GM12891 (cell line): Measurements from ENCODE around the gene GPSM1.

Experiments used
- DNase-seq: peaks from one replicate; pipeline ENCODE4 v3.0.0; 2011; ENCODE audit warnings: low spot score; ENCODE audit not compliant: insufficient read length
- FAIRE-seq: peaks from 2 replicates; lab custom pipeline; 2011; peaks lifted over from hg19 to GRCh38; lab: Jason Lieb, UNC
- PAX5 ChIP-seq: IDR thresholded peaks from 2 replicates; pipeline ENCODE4 v1.6.1; 2011; ENCODE audit warnings: low read length, moderate library complexity, mild to moderate bottlenecking; ENCODE audit not compliant: insufficient read depth, severe bottlenecking
- POLR2A ChIP-seq: IDR thresholded peaks from 2 replicates; pipeline ENCODE4 v1.6.1; 2011; ENCODE audit warnings: low read depth, low read length, control low read depth
- POLR2AphosphoS5 ChIP-seq: IDR thresholded peaks from 2 replicates; pipeline ENCODE4 v1.6.1; 2011; ENCODE audit warnings: low read depth, low read length, control low read depth
- POU2F2 ChIP-seq: IDR thresholded peaks from 2 replicates; pipeline ENCODE4 v1.6.1; 2011; ENCODE audit warnings: low read depth, mild to moderate bottlenecking, control low read depth, low read length, moderate library complexity
- SPI1 ChIP-seq: IDR thresholded peaks from 2 replicates; pipeline ENCODE4 v1.6.1; 2011; ENCODE audit warnings: low read depth, low read length, control low read depth
- TAF1 ChIP-seq: IDR thresholded peaks from 2 replicates; pipeline ENCODE4 v1.6.1; 2011; ENCODE audit warnings: low read depth, low read length, control low read depth

The GPSM1 gene

DNA sequence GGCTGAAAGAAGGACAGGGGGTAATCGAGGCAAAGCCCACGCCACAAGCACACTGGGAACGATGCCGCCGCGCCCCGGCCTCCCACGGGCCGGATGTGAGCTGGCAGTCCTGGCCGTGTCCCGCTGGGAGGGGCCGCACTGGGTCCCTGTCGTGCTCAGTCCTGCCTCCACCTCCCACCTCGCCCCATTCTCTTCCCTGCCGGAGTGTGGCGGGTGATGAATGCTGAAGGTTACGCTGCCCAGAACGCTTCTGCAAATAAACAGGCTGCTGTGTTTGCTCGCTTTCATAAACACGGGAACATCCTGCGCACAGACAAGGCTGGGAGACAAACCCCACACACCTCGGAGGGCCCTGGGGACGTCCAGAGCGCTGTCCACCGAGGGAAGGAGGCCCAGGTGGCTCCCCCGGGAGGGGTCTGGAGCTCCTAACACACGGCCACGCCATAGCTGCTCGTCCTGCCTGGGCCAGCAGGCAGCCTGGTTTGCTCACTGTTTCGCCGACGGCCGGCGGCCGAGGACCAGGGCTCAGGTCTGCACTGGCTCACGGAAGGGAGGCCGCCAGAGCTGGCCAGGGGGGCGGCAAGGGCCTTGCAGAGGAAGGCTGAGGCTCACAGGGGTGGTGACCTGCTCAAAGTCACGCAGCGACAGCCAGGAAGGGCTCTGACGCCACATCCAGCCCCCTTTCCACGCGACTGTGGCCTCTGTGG lies 33.9 kb downstream of the GPSM1 start:
- DNase-seq (no peak), FAIRE-seq (no peak)
- no peak for TF ChIP-seq POU2F2

DNA sequence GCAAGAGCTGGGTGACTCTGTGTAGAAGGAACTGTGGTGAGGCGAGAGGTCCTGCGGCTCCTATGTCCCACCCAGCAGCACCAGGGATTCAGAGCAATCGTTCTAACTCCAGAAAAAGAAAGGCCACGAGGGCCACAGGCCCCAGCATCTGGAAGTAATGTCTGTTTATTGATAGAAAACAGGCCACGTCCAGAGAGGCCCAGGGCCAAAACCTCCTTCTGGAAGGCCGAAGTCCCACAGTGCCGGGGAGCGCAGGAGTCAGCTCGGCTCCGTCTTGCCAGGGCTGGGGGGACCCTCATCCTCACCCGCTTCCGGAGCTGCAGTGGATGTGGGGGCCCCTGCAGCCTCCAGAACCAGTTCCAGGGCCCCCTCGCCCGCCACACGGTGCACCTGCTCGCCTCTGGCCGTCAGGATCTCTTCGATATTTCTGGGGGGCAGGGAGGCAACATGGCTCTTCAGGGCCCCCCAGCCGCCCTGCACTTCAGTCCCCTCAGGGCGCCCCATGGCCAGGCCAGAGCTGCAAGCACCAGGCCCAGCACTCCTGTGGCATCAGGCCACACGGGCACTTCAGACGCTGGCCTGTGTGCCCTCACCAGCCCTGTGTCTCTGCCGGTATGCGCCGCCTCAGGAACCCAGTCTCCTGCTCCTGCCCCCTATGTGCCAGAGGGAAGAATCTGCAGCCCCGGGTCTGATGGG lies 34.6 kb downstream of the GPSM1 start:
- FAIRE-seq: no peak
- no peak for DNase-seq
- TF ChIP-seq PAX5: no peak
- no peak for TF ChIP-seq POLR2AphosphoS5

- DNase-seq (no peak), FAIRE-seq (no peak)
- TF ChIP-seq POLR2AphosphoS5 (no peak), POLR2A (no peak), PAX5 (no peak), TAF1 (no peak), SPI1 (no peak), POU2F2 (no peak)
These were observed 35.1 kb downstream of the GPSM1 start for GRCh38 chr9:136362450-136362784.

- FAIRE-seq (peak; percentile 98), DNase-seq (peak; percentile 100)
- TF ChIP-seq POU2F2 (no peak), POLR2AphosphoS5 (peak; percentile 78), PAX5 (no peak), TAF1 (no peak), POLR2A (peak; percentile 65; the same call in 1 of the 2 replicates), SPI1 (no peak)
These were observed 36.0 kb downstream of the GPSM1 start, which contains the start of gene DNLZ for GRCh38 chr9:136363106-136363948. TSS of gene DNLZ (minus strand) at chr9:136363744. CDS start at chr9:136363714, 30 bp downstream.

DNA sequence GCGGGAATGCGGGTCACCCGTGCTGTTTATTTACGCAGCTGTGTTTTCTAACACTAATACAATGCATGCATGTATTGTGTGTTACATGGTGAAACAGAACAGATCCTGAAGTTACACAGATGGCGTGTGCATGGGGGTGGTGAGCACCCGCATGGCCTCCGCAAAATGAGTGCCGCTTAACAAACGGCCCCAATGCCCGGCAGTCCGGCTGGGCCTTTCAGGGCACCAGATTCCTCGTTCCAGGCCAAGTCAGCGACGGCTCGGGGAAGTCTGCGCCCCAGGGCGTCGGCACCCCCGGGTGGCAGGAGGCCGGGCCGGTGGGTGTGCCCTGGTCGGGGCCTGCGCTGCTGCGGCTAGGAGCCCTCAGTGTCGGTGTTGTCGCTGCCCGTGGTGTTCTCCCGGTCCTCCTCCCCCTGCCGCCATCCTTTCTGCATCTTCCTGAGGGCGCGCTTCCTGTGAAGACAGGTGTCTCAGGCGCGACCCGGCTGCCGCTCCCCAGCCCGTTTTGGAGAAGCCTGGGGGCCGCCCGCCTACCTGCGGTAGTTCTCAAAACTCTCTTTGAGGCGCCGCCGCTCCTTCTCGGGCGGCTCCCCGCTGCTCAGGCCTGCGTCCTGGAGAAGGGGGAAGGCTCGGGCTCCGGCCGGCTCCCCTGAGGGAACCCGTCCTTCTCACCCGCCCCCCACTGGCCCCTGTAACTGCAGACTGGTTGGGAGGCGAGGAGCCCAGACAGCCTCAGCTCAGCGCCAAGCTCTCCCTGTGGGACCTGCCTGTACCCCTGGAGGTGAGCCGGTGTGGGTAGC lies 36.8 kb downstream of the GPSM1 start:
- TF ChIP-seq TAF1 (no peak), POU2F2 (no peak), PAX5 (no peak), POLR2AphosphoS5 (no peak), SPI1 (no peak), POLR2A (no peak)
- no peak for FAIRE-seq
- DNase-seq: no peak

DNA sequence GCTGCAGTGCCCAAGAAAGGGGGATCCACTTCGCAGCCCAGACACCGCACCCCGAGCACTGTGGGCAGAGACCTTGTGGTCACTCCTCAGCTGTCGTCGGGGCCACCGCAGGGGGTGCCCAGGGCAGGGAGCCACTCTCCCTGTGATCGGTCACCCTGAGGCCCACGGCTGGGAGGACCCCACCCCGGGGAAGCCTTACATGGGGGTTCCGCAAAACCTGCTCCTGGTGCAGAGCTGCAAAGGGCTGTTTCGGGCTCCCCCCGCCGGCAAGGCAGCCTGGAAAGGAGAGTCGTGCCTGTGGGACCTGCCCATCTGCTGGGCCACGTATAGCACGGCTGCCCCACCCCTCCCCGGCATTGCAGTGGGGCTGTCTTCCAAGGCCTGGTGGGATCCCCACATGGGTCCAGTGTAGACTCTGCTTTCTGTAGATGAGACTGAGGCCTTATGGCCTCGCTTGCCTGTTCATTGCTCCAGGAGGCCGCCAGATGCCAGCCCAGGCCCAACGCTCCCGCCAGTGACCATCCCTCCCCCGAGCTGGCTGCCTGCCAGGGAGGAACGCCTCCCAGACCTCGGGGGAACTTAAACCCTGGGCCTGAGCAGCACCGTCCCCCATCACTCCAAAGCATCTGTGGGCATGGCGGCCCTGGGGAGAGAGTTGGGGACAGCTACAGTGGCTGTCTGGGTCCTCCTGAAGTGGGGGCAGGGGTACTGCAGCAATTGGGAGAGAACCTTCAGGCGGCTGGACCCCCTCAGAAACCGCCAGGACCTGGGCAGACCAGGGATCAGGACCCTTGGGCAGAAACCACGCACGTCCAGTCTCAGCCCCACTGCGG lies 37.8 kb downstream of the GPSM1 start:
- DNase-seq (no peak), FAIRE-seq (no peak)
- no peak for TF ChIP-seq POU2F2
- no peak for TF ChIP-seq POLR2A
- TF ChIP-seq POLR2AphosphoS5: no peak
- TF ChIP-seq SPI1: no peak
- TF ChIP-seq TAF1: no peak
- no peak for TF ChIP-seq PAX5

DNA sequence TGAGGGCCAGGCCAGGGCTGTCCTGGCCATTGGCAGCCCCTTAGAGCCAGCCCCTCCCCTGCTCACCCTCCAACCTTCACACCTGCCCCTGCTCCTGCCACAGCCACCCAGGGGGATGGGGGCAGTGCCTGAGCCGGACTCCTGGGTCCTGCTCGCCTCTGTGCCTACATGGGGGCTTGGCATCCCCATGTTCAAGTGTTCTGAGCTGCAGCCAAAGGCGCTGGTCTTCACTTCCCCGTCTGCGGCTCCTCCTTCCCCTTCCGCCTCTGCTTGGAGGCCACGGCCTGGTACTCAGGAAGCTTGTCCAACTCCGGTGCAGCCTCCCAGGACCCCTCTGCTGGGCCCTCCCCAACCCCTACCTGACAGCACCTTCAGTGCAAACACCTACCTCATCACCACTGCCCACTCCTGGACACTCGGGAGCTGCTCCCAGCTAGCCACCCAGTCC lies 38.5 kb downstream of the GPSM1 start:
- TF ChIP-seq TAF1 (no peak), POU2F2 (no peak), POLR2AphosphoS5 (no peak), POLR2A (no peak), PAX5 (no peak), SPI1 (no peak)
- DNase-seq: no peak
- FAIRE-seq: no peak

DNA sequence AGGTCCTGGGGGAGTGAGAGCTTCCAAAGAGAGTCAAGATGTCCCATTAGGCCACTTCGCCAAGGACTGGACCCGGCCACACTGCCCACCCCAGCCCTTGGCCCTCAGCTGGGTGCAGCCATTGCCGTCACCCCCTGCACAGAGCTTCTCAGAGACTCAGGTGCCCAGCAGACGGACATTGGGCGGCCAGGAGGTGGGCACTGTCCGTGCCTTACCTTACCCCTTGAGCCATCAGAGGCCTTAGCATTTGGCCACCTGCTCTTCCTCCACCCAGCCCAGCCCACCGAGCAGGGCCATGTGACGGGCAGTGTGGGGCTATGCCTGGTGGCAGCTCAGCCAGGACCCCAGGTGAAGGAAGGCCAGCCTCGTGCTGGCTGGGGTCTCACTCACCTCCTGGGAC lies 39.5 kb downstream of the GPSM1 start:
- no peak for FAIRE-seq

More for the DNA sequence above, 39.5 kb downstream of the GPSM1 start:
- TF ChIP-seq TAF1 (no peak), POU2F2 (no peak), POLR2A (no peak), POLR2AphosphoS5 (no peak), PAX5 (no peak), SPI1 (no peak)
- no peak for DNase-seq
